H9 (cell line): ENCODE measurements around the gene TMEM190. TPM values are rescaled to one million over a fixed set of nuclear protein-coding genes. Genes with fewer than 3 reads are reported as not detected.

ENCODE experiments used
- DNase-seq: peaks from one replicate; pipeline ENCODE4 v3.0.0-alpha.2; 2017
- H2AFZ ChIP-seq: one replicate; pipeline ENCODE4 v1.6.1; 2013; ENCODE audit warnings: mild to moderate bottlenecking, low read length, control low read depth, moderate library complexity
- H2AK5ac ChIP-seq: 2 replicates; pipeline ENCODE4 v1.6.1; 2013; ENCODE audit warnings: low read length, control low read depth, mixed read lengths; ENCODE audit not compliant: insufficient read length
- H2BK120ac ChIP-seq: one replicate; pipeline ENCODE4 v1.6.1; 2013; ENCODE audit warnings: low read depth, mild to moderate bottlenecking, low read length, control low read depth, inconsistent platforms; ENCODE audit not compliant: poor library complexity, severe bottlenecking
- H2BK12ac ChIP-seq: 2 replicates; pipeline ENCODE4 v1.6.1; 2013; ENCODE audit warnings: low read length, control low read depth, mixed read lengths, low read depth; ENCODE audit not compliant: insufficient read length
- H2BK15ac ChIP-seq: 2 replicates; pipeline ENCODE4 v1.6.1; 2013; ENCODE audit warnings: low read depth, low read length, control low read depth
- H2BK20ac ChIP-seq: one replicate; pipeline ENCODE4 v1.6.1; 2013; ENCODE audit warnings: low read depth, mild to moderate bottlenecking, low read length, control low read depth, inconsistent platforms; ENCODE audit not compliant: poor library complexity, severe bottlenecking
- H2BK5ac ChIP-seq: 2 replicates; pipeline ENCODE4 v1.6.1; 2013; ENCODE audit warnings: low read length, control low read depth, mixed read lengths; ENCODE audit not compliant: insufficient read length
- H3K14ac ChIP-seq: 2 replicates; pipeline ENCODE4 v1.6.1; 2013; ENCODE audit warnings: low read length, control low read depth; ENCODE audit not compliant: insufficient read depth
- H3K18ac ChIP-seq: 2 replicates; pipeline ENCODE4 v1.6.1; 2013; ENCODE audit warnings: low read depth, mild to moderate bottlenecking, mixed read lengths, low read length, control low read depth; ENCODE audit not compliant: insufficient read length
- H3K23ac ChIP-seq: 2 replicates; pipeline ENCODE4 v1.6.1; 2013; ENCODE audit warnings: low read length, control low read depth, mixed read lengths, low read depth; ENCODE audit not compliant: insufficient read length
- H3K23me2 ChIP-seq: 2 replicates; pipeline ENCODE4 v1.6.1; 2013; ENCODE audit warnings: low read depth, mild to moderate bottlenecking, mixed read lengths, low read length, control low read depth; ENCODE audit not compliant: insufficient read length, poor library complexity, severe bottlenecking
- H3K27ac ChIP-seq: 2 replicates; pipeline ENCODE4 v1.5.1; 2013; ENCODE audit warnings: low read length, control low read depth, mixed read lengths, low read depth; ENCODE audit not compliant: insufficient read length
- H3K27me3 ChIP-seq: 2 replicates; pipeline ENCODE4 v1.6.1; 2013; ENCODE audit warnings: low read length, control low read depth, inconsistent platforms; ENCODE audit not compliant: insufficient read depth
- H3K4ac ChIP-seq: 2 replicates; pipeline ENCODE4 v1.6.1; 2013; ENCODE audit warnings: low read depth, mild to moderate bottlenecking, control low read depth, inconsistent platforms, low read length, moderate library complexity
- H3K4me1 ChIP-seq: 2 replicates; pipeline ENCODE4 v1.6.1; 2013; ENCODE audit warnings: low read length, control low read depth, inconsistent platforms; ENCODE audit not compliant: insufficient read depth
- H3K4me2 ChIP-seq: 2 replicates; pipeline ENCODE4 v1.6.1; 2013; ENCODE audit warnings: low read length, control low read depth, mixed read lengths; ENCODE audit not compliant: insufficient read length, insufficient read depth
- H3K56ac ChIP-seq: 2 replicates; pipeline ENCODE4 v1.6.1; 2013; ENCODE audit warnings: low read depth, mild to moderate bottlenecking, mixed read lengths, low read length, control low read depth; ENCODE audit not compliant: insufficient read length
- H3K79me1 ChIP-seq: 2 replicates; pipeline ENCODE4 v1.6.1; 2013; ENCODE audit warnings: low read depth, mild to moderate bottlenecking, moderate library complexity, low read length, control low read depth, inconsistent platforms; ENCODE audit not compliant: insufficient read depth, poor library complexity, severe bottlenecking
- H3K79me2 ChIP-seq: 2 replicates; pipeline ENCODE4 v1.6.1; 2013; ENCODE audit warnings: low read length, control low read depth, inconsistent platforms; ENCODE audit not compliant: insufficient read depth
- H3K9ac ChIP-seq: 2 replicates; pipeline ENCODE4 v1.6.1; 2013; ENCODE audit warnings: low read length, control low read depth, mixed read lengths; ENCODE audit not compliant: insufficient read length; ENCODE audit errors: extremely low read depth
- H3K9me3 ChIP-seq: one replicate; pipeline ENCODE4 v1.6.1; 2013; ENCODE audit warnings: low read depth, low read length, inconsistent platforms; ENCODE audit not compliant: control insufficient read depth
- H3T11ph ChIP-seq: one replicate; pipeline ENCODE4 v1.6.1; 2013; ENCODE audit warnings: mild to moderate bottlenecking, low read length, control low read depth, inconsistent platforms
- H4K20me1 ChIP-seq: one replicate; pipeline ENCODE4 v1.6.1; 2013; ENCODE audit not compliant: control insufficient read depth, insufficient read length, insufficient read depth
- H4K5ac ChIP-seq: 2 replicates; pipeline ENCODE4 v1.6.1; 2013; ENCODE audit warnings: low read depth, mild to moderate bottlenecking, mixed read lengths, low read length, control low read depth; ENCODE audit not compliant: insufficient read length
- H4K8ac ChIP-seq: replicated peaks from 2 replicates; pipeline ENCODE4 v1.6.1; 2013; ENCODE audit warnings: low read length, control low read depth, mixed read lengths, low read depth; ENCODE audit not compliant: insufficient read length
- H4K91ac ChIP-seq: 2 replicates; pipeline ENCODE4 v1.6.1; 2013; ENCODE audit warnings: low read depth, mild to moderate bottlenecking, moderate library complexity, mixed read lengths, low read length, control low read depth; ENCODE audit not compliant: insufficient read length
- H3K27ac Mint-ChIP-seq, 3 experiments: 2 replicates in 2 of 3; 3 replicates in 1 of 3; pipeline ENCODE4 v1.8.0; 2020 to 2021; ENCODE audit warnings: mixed read lengths in 3 of 3, mild to moderate bottlenecking in 1 of 3, moderate library complexity in 1 of 3
- H3K27me3 Mint-ChIP-seq: 2 replicates; pipeline ENCODE4 v1.8.0; 2021; ENCODE audit warnings: low read depth, mild to moderate bottlenecking, moderate library complexity, mixed read lengths
- H3K36me3 Mint-ChIP-seq, 3 experiments: 2 replicates in 2 of 3; 3 replicates in 1 of 3; pipeline ENCODE4 v1.8.0; 2020 to 2021; ENCODE audit warnings: low read depth in 3 of 3, mixed read lengths in 3 of 3; ENCODE audit not compliant: insufficient read depth in 1 of 3
- H3K4me1 Mint-ChIP-seq, 2 experiments: 2 replicates each; pipeline ENCODE4 v1.8.0; 2020; ENCODE audit warnings: mixed read lengths in 2 of 2
- H3K4me3 Mint-ChIP-seq, 2 experiments: 2 replicates in 1 of 2; 3 replicates in 1 of 2; pipeline ENCODE4 v1.8.0; 2020 to 2021; ENCODE audit warnings: mild to moderate bottlenecking in 2 of 2, mixed read lengths in 2 of 2, moderate library complexity in 1 of 2
- H3K9me3 Mint-ChIP-seq, 2 experiments: 2 replicates in 1 of 2; 3 replicates in 1 of 2; pipeline ENCODE4 v1.8.0; 2020; ENCODE audit warnings: mild to moderate bottlenecking in 2 of 2, mixed read lengths in 2 of 2, moderate library complexity in 1 of 2
- WGBS: extraction: QIAGEN DNeasy Blood & Tissue Kit; methylation state at CpG from one replicate; pipeline ENCODE4 v1.1.7; 2013; ENCODE audit warnings: missing lambda C conversion rate, low lambda C conversion rate, mixed read lengths; ENCODE audit not compliant: insufficient read length; ENCODE audit errors: extremely low coverage; 5-methylcytosine and 5-hydroxymethylcytosine counted together
- total RNA-seq: library from RNA; stranded (reverse); gene quantifications from 2 replicates; pipeline ENCODE4 v1.2.1, GENCODE V29; 2021
- TF ChIP-seq, protein P1 (sequence below): fragments of 200-600 bp; sonication (generic); conservative IDR thresholded peaks from 3 replicates; pipeline ENCODE4 v1.8.0; 2021; ENCODE audit warnings: antibody characterized with exemption, mild to moderate bottlenecking

Gene TMEM190
- total RNA-seq, 1 experiment from 2014 or later, result 1.5 TPM

DNA sequence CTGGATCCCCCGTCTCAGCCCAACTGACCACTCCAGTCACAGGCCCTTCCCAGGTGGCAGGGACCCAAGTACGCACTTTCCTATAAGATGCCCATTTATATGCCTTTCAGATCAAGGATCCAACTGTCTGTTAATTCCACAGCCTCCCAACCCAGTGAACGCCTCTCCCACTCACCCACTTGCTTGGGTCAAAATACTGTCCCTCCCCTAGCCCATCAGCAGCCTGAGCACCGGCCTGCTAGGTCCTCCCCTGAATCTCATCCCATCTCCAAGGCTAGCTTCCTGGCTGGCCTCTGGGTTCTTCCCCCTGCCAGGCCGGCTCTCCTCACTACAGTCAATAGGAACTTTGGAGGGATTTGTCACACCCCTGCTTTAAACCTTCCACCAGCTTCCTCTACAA, 29.0 kb downstream of the TMEM190 start:
- Histone ChIP-seq H3T11ph (no peak overlapping the region), H4K5ac (no peak overlapping the region), H3K23me2 (peaks cover 6% of the 10 kb centered on the region), H4K20me1 (no peaks in the 10 kb centered on the region), H3K56ac (no peak overlapping the region), H4K91ac (no peak overlapping the region), H3K4ac (no peak overlapping the region), H3K14ac (no peak overlapping the region), H3K23ac (no peak overlapping the region), H3K4me1 (no peaks in the 10 kb centered on the region; the same call in 1 of the 2 replicates), H2BK15ac (no peak overlapping the region), H2BK20ac (no peak overlapping the region), H3K27ac (no peak overlapping the region), H2BK5ac (no peak overlapping the region), H4K8ac (no peak overlapping the region), H3K27me3 (no peaks in the 10 kb centered on the region), H3K9ac (peak overlapping the region; percentile 18), H3K79me2 (peaks cover 14% of the 10 kb centered on the region; the same call in 1 of the 2 replicates), H2AFZ (no peak overlapping the region), H3K4me2 (peak overlapping the region; percentile 77), H2BK12ac (no peak overlapping the region), H2BK120ac (no peak overlapping the region), H3K18ac (no peak overlapping the region), H3K79me1 (peaks cover 7% of the 10 kb centered on the region), H3K9me3 (no peaks in the 10 kb centered on the region), H2AK5ac (no peak overlapping the region)
- Mint-ChIP-seq H3K36me3 (peaks cover 51 to 65% (median 61%) of the 10 kb centered on the region in 3 experiments), H3K4me3 (peak overlapping the region; percentile 88 to 90), H3K4me1 (peaks cover 19 to 42% of the 10 kb centered on the region in 2 experiments), H3K27ac (peak overlapping the region in 2 of 3 experiments; percentile 61 to 79; a peak in 4 of 7 replicates), H3K9me3 (peaks cover 20% of the 10 kb centered on the region in 2 experiments), H3K27me3 (peaks cover 15% of the 10 kb centered on the region)
- no CpG with 5 or more reads among the region's 5 CpGs for WGBS
- DNase-seq, result no peak
- TF ChIP-seq, protein P1, sequence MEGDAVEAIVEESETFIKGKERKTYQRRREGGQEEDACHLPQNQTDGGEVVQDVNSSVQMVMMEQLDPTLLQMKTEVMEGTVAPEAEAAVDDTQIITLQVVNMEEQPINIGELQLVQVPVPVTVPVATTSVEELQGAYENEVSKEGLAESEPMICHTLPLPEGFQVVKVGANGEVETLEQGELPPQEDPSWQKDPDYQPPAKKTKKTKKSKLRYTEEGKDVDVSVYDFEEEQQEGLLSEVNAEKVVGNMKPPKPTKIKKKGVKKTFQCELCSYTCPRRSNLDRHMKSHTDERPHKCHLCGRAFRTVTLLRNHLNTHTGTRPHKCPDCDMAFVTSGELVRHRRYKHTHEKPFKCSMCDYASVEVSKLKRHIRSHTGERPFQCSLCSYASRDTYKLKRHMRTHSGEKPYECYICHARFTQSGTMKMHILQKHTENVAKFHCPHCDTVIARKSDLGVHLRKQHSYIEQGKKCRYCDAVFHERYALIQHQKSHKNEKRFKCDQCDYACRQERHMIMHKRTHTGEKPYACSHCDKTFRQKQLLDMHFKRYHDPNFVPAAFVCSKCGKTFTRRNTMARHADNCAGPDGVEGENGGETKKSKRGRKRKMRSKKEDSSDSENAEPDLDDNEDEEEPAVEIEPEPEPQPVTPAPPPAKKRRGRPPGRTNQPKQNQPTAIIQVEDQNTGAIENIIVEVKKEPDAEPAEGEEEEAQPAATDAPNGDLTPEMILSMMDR, result no peak
